A549 (cell line): ENCODE results near the gene BRPF3. TPM values are rescaled to one million over a fixed set of nuclear protein-coding genes. Genes with fewer than 3 reads are reported as not detected.

Source experiments
- ATAC-seq, 2 experiments: fragments of 200-7000 bp in 1 of 2; fragments of >200 bp in 1 of 2; cut with Nextera tagmentation in 1 of 2; cut with Tn5 transposase in 1 of 2; 3 replicates each; pipeline versions ENCODE4 v1.8.0 to v1.9.1; 2018 to 2020; ENCODE audit warnings: mild to moderate bottlenecking in 1 of 2, moderate library complexity in 1 of 2
- CTCF ChIA-PET: fragments of 300-600 bp; sonication (Branson Sonifier 250); formaldehyde crosslinking; extraction: SDS; loops from one replicate; lab custom pipeline; 2021; ENCODE audit warnings: antibody characterized with exemption, inconsistent platforms; lab: Yijun Ruan, JAX
- POLR2A ChIA-PET: fragments of 350-600 bp; formaldehyde crosslinking; extraction: SDS; loops from one replicate; lab custom pipeline; 2021; ENCODE audit warnings: antibody characterized with exemption, inconsistent platforms; lab: Yijun Ruan, JAX
- DNase-seq, 2 experiments: peaks; one replicate each; pipeline versions ENCODE4 v3.0.0 to v3.0.0-alpha.2; 2011 to 2016; ENCODE audit warnings: low read depth in 1 of 2, low spot score in 1 of 2
- FAIRE-seq: peaks from 2 replicates; lab custom pipeline; 2011; peaks lifted over from hg19 to GRCh38; lab: Jason Lieb, UNC
- H3K27ac ChIP-seq, 2 experiments: fragments of >200 bp; sonication (Bioruptor Twin); formaldehyde crosslinking; 3 replicates each; pipeline ENCODE4 v1.5.1; 2016 to 2017
- H3K4me1 ChIP-seq: fragments of >200 bp; sonication (Bioruptor Twin); formaldehyde crosslinking; 3 replicates; pipeline ENCODE4 v1.6.1; 2016
- H3K4me2 ChIP-seq: fragments of >200 bp; sonication (Bioruptor Twin); formaldehyde crosslinking; 3 replicates; pipeline ENCODE4 v1.6.1; 2016
- H3K4me3 ChIP-seq: fragments of >200 bp; sonication (Bioruptor Twin); formaldehyde crosslinking; 3 replicates; pipeline ENCODE4 v1.5.1; 2016
- H3K9me3 ChIP-seq: fragments of >200 bp; sonication (Bioruptor Twin); formaldehyde crosslinking; 3 replicates; pipeline ENCODE4 v1.6.1; 2016
- ATOH8 ChIP-seq: fragments of 250-450 bp; sonication (Bioruptor Pico); IDR thresholded peaks from 2 replicates; pipeline ENCODE4 v1.5.0; 2020; ENCODE audit warnings: low read depth, mild to moderate bottlenecking, moderate library complexity
- BCL3 ChIP-seq: fragments of >200 bp; sonication (Bioruptor Twin); formaldehyde crosslinking; IDR thresholded peaks from 3 replicates; pipeline ENCODE4 v1.6.1; 2016
- CBX2 ChIP-seq: fragments of 200-600 bp; sonication (generic); IDR thresholded peaks from 2 replicates; pipeline ENCODE4 v1.6.1; 2016; ENCODE audit warnings: low read depth, mild to moderate bottlenecking, borderline replicate concordance
- EHF ChIP-seq: fragments of 250-450 bp; sonication (Bioruptor Pico); IDR thresholded peaks from 2 replicates; pipeline ENCODE4 v1.5.0; 2020; ENCODE audit warnings: mild to moderate bottlenecking
- EHMT2 ChIP-seq: fragments of 200-600 bp; sonication (generic); IDR thresholded peaks from 2 replicates; pipeline ENCODE4 v1.6.1; 2016; ENCODE audit warnings: antibody characterized with exemption, low read depth, mild to moderate bottlenecking, moderate library complexity
- EP300 ChIP-seq, 2 experiments: fragments of >200 bp; sonication (Bioruptor Twin); formaldehyde crosslinking; IDR thresholded peaks; 2 replicates in 1 of 2; 3 replicates in 1 of 2; pipeline ENCODE4 v1.6.1; 2016 to 2017
- ESRRA ChIP-seq: fragments of 150-350 bp; IDR thresholded peaks from 2 replicates; pipeline ENCODE4 v1.6.1; 2014; ENCODE audit warnings: mild to moderate bottlenecking, low read length, borderline replicate concordance
- FOSL2 ChIP-seq, 2 experiments: fragments of 450-650 bp in 1 of 2; fragments of >200 bp in 1 of 2; sonication (Bioruptor Twin) in 1 of 2; formaldehyde crosslinking; IDR thresholded peaks; 2 replicates each; pipeline versions ENCODE4 v1.5.0 to v1.6.1; 2016 to 2020; ENCODE audit warnings: mild to moderate bottlenecking in 1 of 2, moderate library complexity in 1 of 2
- FOXS1 ChIP-seq: fragments of 250-450 bp; sonication (Bioruptor Pico); IDR thresholded peaks from 2 replicates; pipeline ENCODE4 v1.5.0; 2020; ENCODE audit warnings: mild to moderate bottlenecking, moderate library complexity
- HDAC2 ChIP-seq: fragments of 200-600 bp; sonication (generic); IDR thresholded peaks from 2 replicates; pipeline ENCODE4 v1.6.1; 2016
- HOXA7 ChIP-seq: fragments of 250-450 bp; sonication (Bioruptor Pico); IDR thresholded peaks from 2 replicates; pipeline ENCODE4 v1.5.0; 2020; ENCODE audit warnings: mild to moderate bottlenecking, moderate library complexity
- JUN ChIP-seq, 2 experiments: fragments of >200 bp; sonication (Bioruptor Twin); formaldehyde crosslinking; IDR thresholded peaks; 2 replicates in 1 of 2; 3 replicates in 1 of 2; pipeline ENCODE4 v1.6.1; 2016 to 2017
- JUNB ChIP-seq: fragments of >200 bp; sonication (Bioruptor Twin); formaldehyde crosslinking; IDR thresholded peaks from 2 replicates; pipeline ENCODE4 v1.6.1; 2016
- KDM1A ChIP-seq: fragments of 200-600 bp; sonication (generic); IDR thresholded peaks from 2 replicates; pipeline ENCODE4 v1.6.1; 2016; ENCODE audit warnings: low read depth, mild to moderate bottlenecking
- KDM5A ChIP-seq: fragments of 200-600 bp; sonication (generic); IDR thresholded peaks from 2 replicates; pipeline ENCODE4 v1.6.1; 2016; ENCODE audit warnings: antibody characterized with exemption, mild to moderate bottlenecking
- MAFK ChIP-seq: fragments of 450-650 bp; IDR thresholded peaks from 2 replicates; pipeline ENCODE4 v1.6.1; 2014; ENCODE audit not compliant: partially characterized antibody
- MAX ChIP-seq: IDR thresholded peaks from 2 replicates; pipeline ENCODE4 v1.6.1; 2012
- MAZ ChIP-seq: fragments of 150-350 bp; IDR thresholded peaks from 2 replicates; pipeline ENCODE4 v1.6.1; 2014; ENCODE audit warnings: antibody characterized with exemption, low read depth, low read length, borderline replicate concordance
- MYC ChIP-seq: IDR thresholded peaks from 2 replicates; pipeline ENCODE4 v1.6.1; 2012; ENCODE audit warnings: mild to moderate bottlenecking, inconsistent platforms, low read length, improper control_type of control experiment, borderline replicate concordance
- NFE2L2 ChIP-seq: fragments of 150-350 bp; conservative IDR thresholded peaks from 2 replicates; pipeline ENCODE4 v1.6.1; 2014; ENCODE audit warnings: low read length
- POLR2A ChIP-seq: IDR thresholded peaks from 2 replicates; pipeline ENCODE4 v1.6.1; 2012; ENCODE audit warnings: mild to moderate bottlenecking, low read length
- RAD21 ChIP-seq, 2 experiments: fragments of >200 bp in 1 of 2; sonication (Bioruptor Twin) in 1 of 2; formaldehyde crosslinking in 1 of 2; IDR thresholded peaks in 1 of 2; conservative IDR thresholded peaks in 1 of 2; 2 replicates in 1 of 2; 3 replicates in 1 of 2; pipeline ENCODE4 v1.6.1; 2012 to 2018; ENCODE audit warnings: inconsistent platforms in 1 of 2
- RCOR1 ChIP-seq: fragments of 150-350 bp; IDR thresholded peaks from 2 replicates; pipeline ENCODE4 v1.6.1; 2014; ENCODE audit warnings: antibody characterized with exemption, low read length, low read depth
- RFX5 ChIP-seq: fragments of 450-650 bp; IDR thresholded peaks from 2 replicates; pipeline ENCODE4 v1.7.1; 2014; ENCODE audit warnings: antibody characterized with exemption, mild to moderate bottlenecking, moderate library complexity
- SMC3 ChIP-seq: fragments of >200 bp; sonication (Bioruptor Twin); formaldehyde crosslinking; IDR thresholded peaks from 3 replicates; pipeline ENCODE4 v1.6.1; 2018; ENCODE audit warnings: inconsistent platforms
- USF2 ChIP-seq: fragments of 450-650 bp; IDR thresholded peaks from 2 replicates; pipeline ENCODE4 v1.6.1; 2014; ENCODE audit warnings: antibody characterized with exemption
- WGBS: methylation state at CpG from one replicate; pipeline ENCODE4 v1.1.6; 2017; ENCODE audit errors: missing lambda C conversion rate; 5-methylcytosine and 5-hydroxymethylcytosine counted together
- polyA plus RNA-seq, 4 experiments: library from polyadenylated mRNA; depleted of rRNA in 3 of 4; stranded (reverse); fragments of >200 nt; fragmentation: RNase III in 1 of 4; extraction: RNeasy Plus Mini Kit Qiagen cat#74134 plus additional on column Dnase treatment in 1 of 4; gene quantifications; 2 replicates in 3 of 4; 3 replicates in 1 of 4; pipeline ENCODE4 v1.2.3, GENCODE V29; 2011 to 2017
- TF ChIP-seq, protein P1 (sequence below): IDR thresholded peaks from 2 replicates; pipeline ENCODE4 v1.6.1; 2012
- TF ChIP-seq, protein P2 (sequence below): fragments of >200 bp; sonication (Bioruptor Twin); formaldehyde crosslinking; IDR thresholded peaks from 2 replicates; pipeline ENCODE4 v1.6.1; 2016
- TF ChIP-seq, protein P3 (sequence below): fragments of 150-350 bp; IDR thresholded peaks from 2 replicates; pipeline ENCODE4 v1.6.1; 2014; ENCODE audit warnings: low read depth, mild to moderate bottlenecking, low read length

Gene BRPF3
- polyA plus RNA-seq, 2 of the 4 experiments (the other 2 are of a cell fraction) = 9.8 to 11.2 TPM

GRCh38 chr6:36249536-36249935 lies 53.0 kb downstream of the BRPF3 start:
- TF ChIP-seq MAZ (no peak), KDM1A (no peak), RCOR1 (no peak), NFE2L2 (no peak), BCL3 (no peak), EHF (CRISPR knock-in tag) (no peak), KDM5A (no peak), FOSL2 (IDR thresholded peaks at IDR 0.05) (no peak), FOSL2 (CRISPR knock-in tag; IDR thresholded peaks at IDR 0.05) (no peak), ATOH8 (CRISPR knock-in tag) (no peak), SMC3 (no peak), RFX5 (no peak), HOXA7 (CRISPR knock-in tag) (no peak), EHMT2 (no peak), HDAC2 (no peak), MYC (no peak), POLR2A (no peak), FOXS1 (CRISPR knock-in tag) (no peak)
- TF ChIP-seq, protein P1, sequence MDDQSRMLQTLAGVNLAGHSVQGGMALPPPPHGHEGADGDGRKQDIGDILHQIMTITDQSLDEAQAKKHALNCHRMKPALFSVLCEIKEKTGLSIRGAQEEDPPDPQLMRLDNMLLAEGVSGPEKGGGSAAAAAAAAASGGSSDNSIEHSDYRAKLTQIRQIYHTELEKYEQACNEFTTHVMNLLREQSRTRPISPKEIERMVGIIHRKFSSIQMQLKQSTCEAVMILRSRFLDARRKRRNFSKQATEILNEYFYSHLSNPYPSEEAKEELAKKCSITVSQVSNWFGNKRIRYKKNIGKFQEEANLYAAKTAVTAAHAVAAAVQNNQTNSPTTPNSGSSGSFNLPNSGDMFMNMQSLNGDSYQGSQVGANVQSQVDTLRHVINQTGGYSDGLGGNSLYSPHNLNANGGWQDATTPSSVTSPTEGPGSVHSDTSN = no peak
- TF ChIP-seq, protein P2, sequence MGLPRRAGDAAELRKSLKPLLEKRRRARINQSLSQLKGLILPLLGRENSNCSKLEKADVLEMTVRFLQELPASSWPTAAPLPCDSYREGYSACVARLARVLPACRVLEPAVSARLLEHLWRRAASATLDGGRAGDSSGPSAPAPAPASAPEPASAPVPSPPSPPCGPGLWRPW = no peak
- ATAC-seq (no peak), DNase-seq (no peak), FAIRE-seq (no peak)
- ChIA-PET POLR2A (no interaction called here), CTCF (interaction anchor here (3.1 kb wide), 1 partner anchor 53 kb away, joined by 11 read pairs; no protein-coding TSS in a partner anchor)
- no peak overlapping the region for H3K4me2 ChIP-seq
- H3K27ac ChIP-seq = no peak overlapping the region
- H3K9me3 ChIP-seq = no peaks in the 10 kb centered on the region
- H3K4me3 ChIP-seq = no peak overlapping the region
- 75% methylated on average over 5 of the region's 5 CpGs for WGBS
- no peaks in the 10 kb centered on the region for H3K4me1 ChIP-seq

DNA sequence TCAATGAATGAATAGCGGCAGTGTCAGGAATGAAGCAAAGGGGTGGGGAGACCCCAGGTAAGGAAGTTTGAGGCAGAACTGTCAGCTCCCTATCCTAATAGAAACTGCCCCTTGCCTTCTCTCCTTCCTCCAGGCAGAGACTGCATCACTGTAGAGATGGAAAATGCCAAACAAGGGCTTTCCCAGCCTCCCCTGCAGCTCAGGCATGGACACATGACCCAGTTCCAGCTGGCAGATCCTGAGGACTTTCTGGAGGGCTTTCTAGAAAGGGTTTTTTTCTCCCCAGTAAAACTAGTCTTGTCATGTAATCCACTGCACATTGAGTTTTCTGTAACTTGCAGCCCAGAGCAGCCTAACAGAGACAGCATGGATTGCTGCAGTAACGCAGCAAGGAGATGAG lies 55.5 kb downstream of the BRPF3 start:
- TF ChIP-seq CBX2 (no peak), MYC (no peak)
- TF ChIP-seq, all 56 proteins: peak for 0
- Histone ChIP-seq H3K27ac (no peak overlapping the region), H3K4me2 (no peak overlapping the region), H3K4me3 (no peak overlapping the region), H3K9me3 (no peaks in the 10 kb centered on the region), H3K4me1 (no peaks in the 10 kb centered on the region)
- DNase-seq (no peak), ATAC-seq (no peak), FAIRE-seq (no peak)
- WGBS = 90% methylated on average over 2 of the region's 2 CpGs
- ChIA-PET CTCF (interaction anchor here (0.6 to 0.9 kb wide), 3 partner anchors 16 to 460 kb away, joined by 3 to 4 read pairs (median 4); no protein-coding TSS in a partner anchor), POLR2A (no interaction called here)

- ATAC-seq (no peak), DNase-seq (no peak), FAIRE-seq (no peak)
- Histone ChIP-seq H3K27ac (no peak overlapping the region), H3K4me2 (no peak overlapping the region), H3K4me1 (no peaks in the 10 kb centered on the region), H3K4me3 (no peak overlapping the region), H3K9me3 (no peaks in the 10 kb centered on the region; the same call in 2 of the 3 replicates)
- ChIA-PET POLR2A (no interaction called here), CTCF (interaction anchor here (1.0 to 1.2 kb wide), 2 partner anchors 13 to 24 kb away, joined by 3 to 4 read pairs; no protein-coding TSS in a partner anchor)
- 52% methylated on average over 9 of the region's 9 CpGs for WGBS
- TF ChIP-seq RAD21 (conservative IDR thresholded peaks at IDR 0.05 in 1 of 2, IDR thresholded peaks at IDR 0.05 in 1 of 2) (no peak), JUN (IDR thresholded peaks at IDR 0.05) (no peak), ESRRA (no peak), JUNB (no peak), EHMT2 (no peak), MAX (no peak), HOXA7 (CRISPR knock-in tag) (no peak), USF2 (no peak), MAFK (no peak), KDM1A (no peak), EP300 (IDR thresholded peaks at IDR 0.05) (no peak), NFE2L2 (no peak)
- TF ChIP-seq, protein P3, sequence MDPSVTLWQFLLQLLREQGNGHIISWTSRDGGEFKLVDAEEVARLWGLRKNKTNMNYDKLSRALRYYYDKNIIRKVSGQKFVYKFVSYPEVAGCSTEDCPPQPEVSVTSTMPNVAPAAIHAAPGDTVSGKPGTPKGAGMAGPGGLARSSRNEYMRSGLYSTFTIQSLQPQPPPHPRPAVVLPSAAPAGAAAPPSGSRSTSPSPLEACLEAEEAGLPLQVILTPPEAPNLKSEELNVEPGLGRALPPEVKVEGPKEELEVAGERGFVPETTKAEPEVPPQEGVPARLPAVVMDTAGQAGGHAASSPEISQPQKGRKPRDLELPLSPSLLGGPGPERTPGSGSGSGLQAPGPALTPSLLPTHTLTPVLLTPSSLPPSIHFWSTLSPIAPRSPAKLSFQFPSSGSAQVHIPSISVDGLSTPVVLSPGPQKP = no peak
- TF ChIP-seq, protein P2 = no peak
Observed at GRCh38 chr6:36263390-36264000, 67.0 kb downstream of the BRPF3 start.
